Dendritic cell treated with granulocyte-macrophage colony-stimulating factor and Interleukin-4, amounts not matched to agents 40 ng/mL and 50 ng/mL, for 4 days (primary cell): ENCODE measurements around the gene ADCK2.
"Not testable (repeated sequence)": the region's sequence is repeated elsewhere in the genome, so short reads cannot be mapped to it uniquely, and the experiment has no call there.

ENCODE experiments used
- H3K27ac Mint-ChIP-seq: one replicate; pipeline ENCODE4 v1.8.0; 2022; ENCODE audit warnings: mild to moderate bottlenecking, mixed read lengths
- H3K27me3 Mint-ChIP-seq: one replicate; pipeline ENCODE4 v1.8.0; 2022; ENCODE audit warnings: mild to moderate bottlenecking, mixed read lengths
- H3K36me3 Mint-ChIP-seq: one replicate; pipeline ENCODE4 v1.8.0; 2022; ENCODE audit warnings: low read depth, mixed read lengths
- H3K4me1 Mint-ChIP-seq: one replicate; pipeline ENCODE4 v1.8.0; 2022; ENCODE audit warnings: low read depth, mixed read lengths
- H3K4me3 Mint-ChIP-seq: one replicate; pipeline ENCODE4 v1.8.0; 2022; ENCODE audit warnings: mild to moderate bottlenecking, moderate library complexity, mixed read lengths
- H3K9me3 Mint-ChIP-seq: one replicate; pipeline ENCODE4 v1.8.0; 2022; ENCODE audit warnings: mixed read lengths
- intact Hi-C: fragments of 100-400 bp; cut with micrococcal nuclease; formaldehyde crosslinking; loops from one replicate; pipeline ENCODE4 v1.15.0; 2022

ADCK2 gene

GRCh38 chr7:140672382-140673062 lies at the start of gene ADCK2:
TSS of gene ADCK2 (plus strand) at chr7:140672945. CDS start at chr7:140673331, 386 bp downstream.
- Mint-ChIP-seq H3K4me1 (peaks cover 49% of the 10 kb centered on the region), H3K27ac (peak within 1 kb of the TSS; percentile 87), H3K36me3 (peaks cover 10% of the 10 kb centered on the region), H3K27me3 (no peaks in the 10 kb centered on the region), H3K9me3 (no peaks in the 10 kb centered on the region), H3K4me3 (peak within 1 kb of the TSS; percentile 92)
- intact Hi-C loops: loop anchor here (2.0 kb wide), 1 partner anchor 14 kb away; no protein-coding TSS in a partner anchor

- Mint-ChIP-seq H3K4me3 (no peak overlapping the region), H3K36me3 (no peaks in the 10 kb centered on the region), H3K27me3 (peaks cover 13% of the 10 kb centered on the region), H3K4me1 (peaks cover 5% of the 10 kb centered on the region), H3K27ac (no peak overlapping the region), H3K9me3 (no peaks in the 10 kb centered on the region)
- intact Hi-C loops: no loop called here
These were observed 48.8 kb upstream of the ADCK2 start for GRCh38 chr7:140623980-140624379.

GRCh38 chr7:140624392-140625191 lies 48.2 kb upstream of the ADCK2 start:
- Mint-ChIP-seq H3K9me3 (no peaks in the 10 kb centered on the region), H3K36me3 (no peaks in the 10 kb centered on the region), H3K4me3 (no peak overlapping the region), H3K4me1 (peaks cover 5% of the 10 kb centered on the region), H3K27ac (no peak overlapping the region), H3K27me3 (peaks cover 19% of the 10 kb centered on the region)
- intact Hi-C loops: no loop called here

- intact Hi-C loops, H3K4me3 Mint-ChIP-seq, H3K36me3 Mint-ChIP-seq, H3K9me3 Mint-ChIP-seq, H3K4me1 Mint-ChIP-seq, H3K27ac Mint-ChIP-seq: not testable (repeated sequence)
- H3K27me3 Mint-ChIP-seq: peaks cover 19% of the 10 kb centered on the region
These were observed 47.6 kb upstream of the ADCK2 start for GRCh38 chr7:140625192-140625558.

GRCh38 chr7:140625908-140626868 lies 46.6 kb upstream of the ADCK2 start:
- Mint-ChIP-seq H3K27me3 (peaks cover 23% of the 10 kb centered on the region), H3K27ac (no peak overlapping the region), H3K9me3 (no peaks in the 10 kb centered on the region), H3K4me1 (peaks cover 5% of the 10 kb centered on the region), H3K4me3 (no peak overlapping the region), H3K36me3 (no peaks in the 10 kb centered on the region)
- intact Hi-C loops: no loop called here

GRCh38 chr7:140631021-140631420 lies 41.7 kb upstream of the ADCK2 start:
- no peak overlapping the region for H3K27ac Mint-ChIP-seq
- intact Hi-C loops: no loop called here
- H3K4me1 Mint-ChIP-seq: no peaks in the 10 kb centered on the region
- H3K36me3 Mint-ChIP-seq: no peaks in the 10 kb centered on the region
- no peaks in the 10 kb centered on the region for H3K9me3 Mint-ChIP-seq
- H3K27me3 Mint-ChIP-seq: peaks cover 31% of the 10 kb centered on the region
- H3K4me3 Mint-ChIP-seq: no peak overlapping the region

- Mint-ChIP-seq H3K9me3 (no peaks in the 10 kb centered on the region), H3K36me3 (no peaks in the 10 kb centered on the region), H3K4me3 (no peak overlapping the region), H3K27ac (no peak overlapping the region), H3K27me3 (peaks cover 31% of the 10 kb centered on the region), H3K4me1 (no peaks in the 10 kb centered on the region)
- intact Hi-C loops: no loop called here
These were observed 41.1 kb upstream of the ADCK2 start for GRCh38 chr7:140631602-140632001.

- Mint-ChIP-seq H3K4me3 (no peak overlapping the region), H3K4me1 (peaks cover 13% of the 10 kb centered on the region), H3K36me3 (no peaks in the 10 kb centered on the region), H3K27me3 (peaks cover 58% of the 10 kb centered on the region), H3K27ac (no peak overlapping the region), H3K9me3 (no peaks in the 10 kb centered on the region)
- intact Hi-C loops: no loop called here
These were observed 37.4 kb upstream of the ADCK2 start for GRCh38 chr7:140635345-140635744.

- Mint-ChIP-seq H3K27me3 (peaks cover 58% of the 10 kb centered on the region), H3K9me3 (no peaks in the 10 kb centered on the region), H3K27ac (no peak overlapping the region), H3K4me1 (peaks cover 13% of the 10 kb centered on the region), H3K36me3 (no peaks in the 10 kb centered on the region), H3K4me3 (no peak overlapping the region)
- intact Hi-C loops: no loop called here
These were observed 36.9 kb upstream of the ADCK2 start for GRCh38 chr7:140635816-140636215.

GRCh38 chr7:140637400-140637799 lies 35.3 kb upstream of the ADCK2 start:
- Mint-ChIP-seq H3K4me1 (peaks cover 24% of the 10 kb centered on the region), H3K27me3 (peaks cover 61% of the 10 kb centered on the region), H3K36me3 (no peaks in the 10 kb centered on the region), H3K27ac (no peak overlapping the region), H3K4me3 (no peak overlapping the region), H3K9me3 (no peaks in the 10 kb centered on the region)
- intact Hi-C loops: no loop called here

- no peak overlapping the region for H3K4me3 Mint-ChIP-seq
These were observed 34.5 kb upstream of the ADCK2 start for GRCh38 chr7:140638173-140638791.

GRCh38 chr7:140639366-140640053 lies 33.2 kb upstream of the ADCK2 start:
- H3K36me3 Mint-ChIP-seq: no peaks in the 10 kb centered on the region
- peak overlapping the region; percentile 74 for H3K4me3 Mint-ChIP-seq
- no peaks in the 10 kb centered on the region for H3K9me3 Mint-ChIP-seq
- H3K27me3 Mint-ChIP-seq: peaks cover 73% of the 10 kb centered on the region
- H3K27ac Mint-ChIP-seq: peak overlapping the region; percentile 3
- intact Hi-C loops: no loop called here
- H3K4me1 Mint-ChIP-seq: peaks cover 24% of the 10 kb centered on the region

More at GRCh38 chr7:140638173-140638791, 34.5 kb upstream of the ADCK2 start:
- H3K27ac Mint-ChIP-seq: no peak overlapping the region
- no peaks in the 10 kb centered on the region for H3K9me3 Mint-ChIP-seq
- no peaks in the 10 kb centered on the region for H3K36me3 Mint-ChIP-seq
- intact Hi-C loops: no loop called here
- H3K4me1 Mint-ChIP-seq: peaks cover 24% of the 10 kb centered on the region
- peaks cover 66% of the 10 kb centered on the region for H3K27me3 Mint-ChIP-seq

GRCh38 chr7:140640060-140640637 lies 32.6 kb upstream of the ADCK2 start:
- peak overlapping the region; percentile 74 for H3K4me3 Mint-ChIP-seq
- peak overlapping the region; percentile 3 for H3K27ac Mint-ChIP-seq
- peaks cover 26% of the 10 kb centered on the region for H3K4me1 Mint-ChIP-seq
- peaks cover 80% of the 10 kb centered on the region for H3K27me3 Mint-ChIP-seq
- intact Hi-C loops: no loop called here
- H3K36me3 Mint-ChIP-seq: no peaks in the 10 kb centered on the region
- no peaks in the 10 kb centered on the region for H3K9me3 Mint-ChIP-seq
